Tibial nerve (tissue), 4 donors: ENCODE results near the gene ABCA10. TPM values are rescaled to one million over a fixed set of nuclear protein-coding genes. Genes with fewer than 3 reads are reported as not detected.
A peak's percentile ranks its signal among the peaks of the same experiment; 100 is the strongest.

ENCODE experiments used
- DNase-seq, 2 donors: peaks; one replicate each; pipeline ENCODE4 v3.0.0-alpha.2; 2019; ENCODE audit warnings: low spot score in 2 of 2
- H3K27ac ChIP-seq, 4 donors: fragments of 200-600 bp; sonication (generic) in 3 of 4; one replicate each; pipeline ENCODE4 v1.5.1; 2017 to 2019; ENCODE audit warnings: mild to moderate bottlenecking in 1 of 4
- H3K27me3 ChIP-seq, 2 donors: fragments of 200-600 bp; sonication (generic) in 1 of 2; one replicate each; pipeline versions ENCODE4 v1.5.1 to v1.6.0; 2017 to 2019
- H3K36me3 ChIP-seq, 3 donors: fragments of 200-600 bp; sonication (generic); one replicate each; pipeline ENCODE4 v1.5.1; 2018 to 2019
- H3K4me1 ChIP-seq, 4 donors: fragments of 200-600 bp; sonication (generic) in 3 of 4; one replicate each; pipeline ENCODE4 v1.5.1; 2017 to 2019
- H3K4me3 ChIP-seq, 4 donors: fragments of 200-600 bp; sonication (generic) in 3 of 4; one replicate each; pipeline ENCODE4 v1.5.1; 2017 to 2019; ENCODE audit warnings: mild to moderate bottlenecking in 1 of 4, moderate library complexity in 1 of 4
- H3K9me3 ChIP-seq, 4 donors: fragments of 200-600 bp; sonication (generic) in 3 of 4; one replicate each; pipeline ENCODE4 v1.5.1; 2017 to 2019
- CTCF ChIP-seq, 5 experiments: fragments of 200-600 bp in 3 of 5; fragments of 450-650 bp in 2 of 5; sonication (generic) in 3 of 5; IDR thresholded peaks; one replicate each; pipeline ENCODE4 v1.5.1; 2016 to 2019; ENCODE audit warnings: antibody characterized with exemption in 5 of 5, mild to moderate bottlenecking in 3 of 5, moderate library complexity in 2 of 5
- EP300 ChIP-seq, 2 donors: sonication (generic); formaldehyde crosslinking; IDR thresholded peaks; one replicate each; pipeline ENCODE4 v1.6.1; 2017; ENCODE audit warnings: antibody characterized with exemption in 2 of 2, mild to moderate bottlenecking in 1 of 2
- POLR2A ChIP-seq, 2 donors: fragments of 450-650 bp; IDR thresholded peaks; one replicate each; pipeline ENCODE4 v1.6.1; 2017; ENCODE audit warnings: antibody characterized with exemption in 2 of 2, mild to moderate bottlenecking in 2 of 2, moderate library complexity in 2 of 2
- WGBS, 2 donors: methylation state at CpG; one replicate each; pipeline ENCODE4 v1.1.5; 2018; 5-methylcytosine and 5-hydroxymethylcytosine counted together
- total RNA-seq, 4 donors: library from RNA; depleted of rRNA; stranded (reverse); fragments of >200 nt; gene quantifications; one replicate each; pipeline ENCODE4 v1.1.0, GENCODE V29; 2016

ABCA10 gene
- total RNA-seq, 4 donors from 2014 or later: 61.0 to 110 (median 89.9) TPM

GRCh38 chr17:69250641-69251040, 22.0 kb upstream of the ABCA10 start:
- Histone ChIP-seq H3K27me3 (no peaks in the 10 kb centered on the region), H3K4me3 (no peak overlapping the region), H3K36me3 (peaks cover 0 to 32% (median 0%) of the 10 kb centered on the region in 3 donors), H3K4me1 (peaks cover 0 to 14% (median 0%) of the 10 kb centered on the region in 4 donors), H3K27ac (no peak overlapping the region), H3K9me3 (no peaks in the 10 kb centered on the region)
- WGBS, 2 donors: 87 to 90% methylated on average over 4 of the region's 4 CpGs
- no peak for DNase-seq
- no peak for TF ChIP-seq CTCF (IDR thresholded peaks at IDR 0.05)
- no peak for TF ChIP-seq POLR2A (IDR thresholded peaks at IDR 0.05)
- TF ChIP-seq EP300 (IDR thresholded peaks at IDR 0.05): no peak

GRCh38 chr17:69246726-69247375, 18.2 kb upstream of the ABCA10 start:
- Histone ChIP-seq H3K4me3 (no peak overlapping the region), H3K9me3 (no peaks in the 10 kb centered on the region), H3K36me3 (peaks cover 0 to 9% (median 0%) of the 10 kb centered on the region in 3 donors), H3K27ac (no peak overlapping the region), H3K4me1 (peaks cover 0 to 17% (median 0%) of the 10 kb centered on the region in 4 donors), H3K27me3 (no peaks in the 10 kb centered on the region)
- no peak for DNase-seq
- 50% methylated on average over 4 of the region's 4 CpGs for WGBS, 2 donors
- TF ChIP-seq POLR2A (IDR thresholded peaks at IDR 0.05) (no peak), EP300 (IDR thresholded peaks at IDR 0.05) (no peak), CTCF (IDR thresholded peaks at IDR 0.05) (peak; percentile 39 to 73 (median 49))

DNA sequence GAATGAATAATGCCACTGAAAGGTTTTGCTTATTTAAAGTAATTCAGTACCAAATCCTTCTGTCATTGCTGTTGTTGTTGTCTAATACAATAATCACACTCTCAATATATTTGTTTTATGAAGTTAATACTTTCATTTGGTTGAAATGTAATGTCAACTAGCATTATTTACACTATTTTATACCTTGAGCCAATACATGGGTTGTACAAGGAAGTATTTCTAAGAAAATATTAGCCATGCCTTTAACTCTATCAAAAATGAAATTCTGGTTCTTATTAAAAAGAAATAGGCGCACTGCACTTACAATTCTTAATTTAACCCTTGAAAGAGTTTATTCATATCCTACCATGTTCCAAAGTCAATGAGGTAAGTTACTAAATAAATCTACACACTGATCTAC, 17.6 kb upstream of the ABCA10 start:
- TF ChIP-seq EP300 (IDR thresholded peaks at IDR 0.05) (no peak), POLR2A (IDR thresholded peaks at IDR 0.05) (no peak), CTCF (IDR thresholded peaks at IDR 0.05) (no peak)
- Histone ChIP-seq H3K27ac (no peak overlapping the region), H3K36me3 (peaks cover 0 to 8% (median 0%) of the 10 kb centered on the region in 3 donors), H3K27me3 (no peaks in the 10 kb centered on the region), H3K4me3 (no peak overlapping the region), H3K4me1 (peaks cover 0 to 17% (median 0%) of the 10 kb centered on the region in 4 donors), H3K9me3 (no peaks in the 10 kb centered on the region)
- DNase-seq: no peak
- WGBS, 2 donors: 26 to 31% methylated on average over 1 of the region's 1 CpG

DNA sequence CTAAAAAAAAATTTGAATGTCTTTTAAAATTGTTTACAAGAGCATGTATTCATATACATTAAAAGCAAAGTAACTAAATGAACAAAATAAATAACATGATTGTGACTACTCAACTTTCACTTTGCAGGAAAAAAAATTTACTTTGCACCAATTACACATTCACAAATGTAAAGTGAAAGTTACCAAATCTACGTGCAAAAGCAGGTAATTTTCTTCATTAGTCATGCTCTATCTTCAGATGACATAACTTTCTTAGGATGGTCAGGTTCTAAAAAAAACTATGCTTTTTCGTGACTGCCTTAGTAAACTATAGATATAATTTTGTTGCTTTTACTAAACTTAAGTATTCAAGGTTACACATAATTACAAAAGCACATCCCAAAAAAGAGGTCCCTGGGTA, 17.0 kb upstream of the ABCA10 start:
- Histone ChIP-seq H3K9me3 (no peaks in the 10 kb centered on the region), H3K27me3 (no peaks in the 10 kb centered on the region), H3K4me1 (peaks cover 0 to 17% (median 0%) of the 10 kb centered on the region in 4 donors), H3K4me3 (no peak overlapping the region), H3K36me3 (peaks cover 0 to 8% (median 0%) of the 10 kb centered on the region in 3 donors), H3K27ac (no peak overlapping the region)
- DNase-seq: no peak
- TF ChIP-seq POLR2A (IDR thresholded peaks at IDR 0.05): no peak
- no peak for TF ChIP-seq EP300 (IDR thresholded peaks at IDR 0.05)
- TF ChIP-seq CTCF (IDR thresholded peaks at IDR 0.05): no peak
- WGBS, 2 donors: 50 to 59% methylated on average over 2 of the region's 2 CpGs
